ENCODE data around the gene VAV2.
A peak's percentile ranks its signal among the peaks of the same experiment; 100 is the strongest.

The VAV2 gene

DNA sequence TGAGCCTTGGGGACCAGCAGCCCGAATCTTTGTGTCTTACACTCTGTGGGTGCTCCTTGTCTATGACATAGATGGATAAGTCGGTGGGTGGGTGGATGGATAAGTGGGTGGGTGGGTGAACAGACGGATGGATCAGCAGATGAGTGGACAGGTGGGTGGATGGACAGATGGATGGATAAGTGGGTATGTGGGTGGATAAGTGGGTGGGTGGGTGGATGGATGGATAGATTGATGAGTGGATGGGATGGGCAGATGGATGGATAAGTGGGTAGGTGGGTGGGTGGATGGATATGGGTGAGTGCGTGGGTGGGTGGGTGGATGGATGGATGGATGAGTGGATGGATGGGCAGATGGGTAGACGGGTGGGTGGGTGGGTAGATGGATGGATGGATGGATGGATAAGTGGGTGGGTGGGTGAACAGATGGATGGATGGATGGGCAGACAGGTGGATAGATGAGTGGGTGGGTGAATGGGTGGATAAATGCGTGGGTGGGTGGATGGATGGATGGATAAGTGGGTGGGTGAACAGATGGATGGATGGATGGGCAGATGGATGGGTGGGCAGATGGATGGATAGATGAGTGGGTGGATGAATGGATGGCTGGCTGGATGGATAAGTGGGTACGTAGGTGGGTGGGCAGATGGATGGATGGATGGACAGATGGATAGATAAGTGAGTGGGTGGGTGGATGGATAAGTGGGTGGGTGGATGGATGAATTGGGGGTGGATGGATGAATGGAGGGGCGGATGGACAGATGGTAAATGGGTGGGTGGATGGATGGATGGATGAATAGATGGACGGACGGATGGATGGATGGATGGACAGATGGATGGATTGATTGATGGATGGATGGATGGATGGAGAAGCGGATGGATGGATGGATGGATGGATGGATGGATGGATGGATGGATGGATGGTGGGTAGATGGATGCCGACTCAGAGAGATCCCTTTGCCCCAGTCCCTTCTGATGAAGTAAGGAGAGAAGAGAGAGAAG is 121.2 kb downstream of the VAV2 start:
- no peak for DNase-seq

DNA sequence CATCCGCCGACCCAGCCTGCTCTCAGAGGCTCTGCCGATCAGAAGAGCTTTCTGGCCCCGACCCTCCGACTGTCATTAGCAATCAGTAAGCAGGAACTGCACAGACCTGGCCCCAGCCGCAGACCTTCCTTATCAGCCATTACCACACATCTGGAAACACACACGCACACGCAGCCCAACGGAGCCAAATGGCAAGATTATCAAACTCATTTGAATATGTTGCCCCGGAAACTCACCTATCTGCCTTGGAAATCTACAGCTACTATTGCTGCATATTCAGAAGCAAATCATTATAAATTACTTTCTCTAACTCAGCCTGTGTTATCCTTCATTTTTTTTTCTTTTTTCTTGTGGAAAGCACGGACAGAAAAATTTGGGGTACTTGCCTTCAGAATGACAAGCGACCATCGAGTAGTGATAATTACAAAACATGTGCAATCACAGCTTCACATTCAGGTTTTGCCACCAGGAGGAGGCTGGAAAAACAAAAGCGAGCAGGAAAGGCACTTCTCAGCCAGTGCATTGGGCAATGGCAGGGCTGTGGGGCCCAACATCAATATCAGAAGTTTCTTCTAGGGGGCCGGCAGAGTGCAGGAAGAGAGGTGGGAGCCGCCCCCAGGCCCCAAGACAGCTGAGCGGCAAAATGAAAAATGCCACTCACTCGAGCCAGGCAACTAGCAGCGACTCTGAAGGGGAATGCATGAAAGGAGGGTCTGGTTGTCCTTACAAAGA is 122.3 kb downstream of the VAV2 start:
- DNase-seq, result peak; percentile 24 to 25

DNA sequence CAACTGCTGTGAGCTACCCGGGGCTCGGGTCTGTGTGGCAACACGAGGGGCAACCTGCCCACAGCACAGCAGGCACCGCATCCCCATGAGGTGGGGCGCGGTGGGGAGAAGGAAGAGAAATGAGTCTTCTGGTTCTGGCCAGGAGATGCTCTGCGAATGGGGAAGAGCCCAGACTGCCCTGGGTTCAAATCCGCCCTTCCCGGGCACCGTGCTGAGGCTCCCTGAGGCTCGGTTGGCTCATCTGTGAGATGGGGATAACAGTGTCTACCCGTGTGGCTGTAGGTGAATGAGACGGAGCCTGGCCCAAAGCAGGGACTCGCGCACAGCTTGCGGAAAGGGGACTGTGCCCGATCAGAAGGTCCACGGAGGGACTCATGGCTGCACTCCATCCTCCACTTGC is 123.9 kb downstream of the VAV2 start:
- DNase-seq, result no peak

DNA sequence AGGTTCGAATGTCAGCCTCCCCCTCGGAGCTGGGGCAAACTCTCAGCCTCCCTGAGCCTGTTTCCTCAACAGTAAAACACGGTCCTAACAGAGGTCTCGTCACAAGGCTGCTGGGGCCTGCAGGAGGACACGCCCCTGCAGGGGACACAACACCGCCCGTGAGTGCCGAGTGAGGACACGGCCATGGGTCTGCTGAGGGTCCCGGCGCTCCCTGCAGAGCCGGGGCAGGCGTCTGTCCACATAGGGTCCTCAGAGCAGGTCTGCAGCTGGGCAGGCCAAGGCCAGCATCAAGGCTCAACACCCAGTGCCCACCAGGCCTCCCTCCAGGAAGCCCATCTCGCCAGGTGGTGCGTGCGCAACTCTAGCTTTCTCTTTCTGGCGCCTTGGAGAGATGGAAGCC is 125.2 kb downstream of the VAV2 start:
- no peak for DNase-seq

DNA sequence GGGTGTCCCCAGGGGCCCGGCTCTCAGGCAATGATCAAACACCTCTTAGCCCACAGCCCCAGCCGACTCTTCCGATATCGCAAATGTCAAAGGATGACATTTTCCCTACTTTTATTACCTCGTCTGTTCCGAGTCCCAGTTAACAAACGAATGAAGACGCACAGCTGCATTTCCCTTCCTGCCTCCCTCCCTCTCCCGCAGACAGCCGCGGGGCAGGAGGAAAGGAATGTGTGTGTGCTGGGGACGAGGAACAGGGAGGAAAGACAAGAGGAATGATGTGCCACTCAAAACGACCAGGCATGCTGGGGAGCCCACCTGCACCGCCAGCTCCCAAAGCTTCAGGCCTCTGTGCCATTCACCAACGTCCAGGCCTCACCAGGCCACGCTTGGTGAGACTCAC is 128.1 kb downstream of the VAV2 start:
- no peak for DNase-seq

DNA sequence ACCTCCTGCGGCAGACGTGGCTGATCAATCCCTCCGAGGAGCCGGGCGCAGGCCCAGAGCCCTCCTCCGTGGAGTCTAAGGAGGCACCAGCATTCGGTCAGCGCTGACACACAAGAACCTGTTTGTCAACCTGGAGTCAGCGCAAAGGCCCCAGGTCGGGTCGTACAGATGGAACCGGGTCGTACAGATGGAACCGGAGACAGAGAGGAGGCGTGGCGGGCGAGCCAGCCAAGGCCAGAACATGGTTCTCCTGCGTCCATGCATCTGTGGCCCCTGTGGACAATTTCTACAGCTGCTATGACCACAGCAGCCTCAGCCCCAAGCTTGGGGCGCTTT is 128.9 kb downstream of the VAV2 start:
- no peak for DNase-seq

DNA sequence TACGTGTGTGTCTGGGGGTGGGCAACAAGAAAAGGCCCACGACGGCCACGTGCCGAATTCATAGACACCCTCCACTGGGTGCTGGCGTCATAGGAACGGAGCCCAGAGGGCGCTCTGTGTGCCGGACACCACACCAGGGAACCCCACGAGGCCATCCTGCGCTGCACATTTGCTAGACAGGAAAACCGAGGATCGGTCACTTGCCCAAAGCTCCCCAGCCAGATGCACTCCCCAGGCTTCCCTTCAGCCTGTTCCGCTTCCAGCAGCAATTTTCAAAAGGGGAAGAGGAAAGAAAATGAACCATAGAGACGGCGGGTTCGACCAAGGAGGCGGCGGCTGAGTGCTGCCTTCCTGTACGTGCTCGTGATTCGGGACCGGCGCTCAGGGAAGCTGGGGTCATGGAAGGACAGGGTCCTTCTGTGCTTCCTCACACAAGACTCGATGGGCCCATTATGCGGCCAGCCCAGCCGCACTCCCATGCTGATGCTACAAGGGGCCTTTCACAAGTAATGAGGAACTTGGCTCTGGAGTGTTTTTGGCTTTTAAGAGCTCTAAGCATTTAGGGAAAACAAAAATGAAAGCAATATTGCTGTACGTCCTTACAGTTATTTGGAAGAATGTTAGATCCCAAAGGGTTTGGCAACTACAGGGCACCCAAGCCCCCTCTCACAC is 129.4 kb downstream of the VAV2 start:
- DNase-seq, result no peak

DNA sequence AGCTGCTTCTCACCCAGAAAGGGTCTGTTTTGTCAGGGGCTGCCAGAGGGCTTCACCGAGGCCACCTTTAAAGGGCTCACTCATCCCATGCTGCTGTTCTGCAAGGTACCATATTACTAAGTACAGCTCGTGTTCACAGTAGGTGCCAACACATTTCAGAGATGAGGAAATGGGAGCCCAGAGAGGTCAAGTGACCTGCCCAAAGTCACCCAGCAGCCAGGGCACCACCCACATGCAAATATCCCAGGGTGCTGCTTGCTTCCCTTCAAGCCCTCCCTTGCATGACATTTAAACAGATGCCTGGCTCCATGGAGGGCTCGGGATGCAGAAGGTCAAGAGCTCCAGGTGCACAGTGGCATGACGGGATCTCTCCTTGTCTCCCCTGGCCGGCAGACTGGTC is 130.4 kb downstream of the VAV2 start:
- DNase-seq, result no peak

DNA sequence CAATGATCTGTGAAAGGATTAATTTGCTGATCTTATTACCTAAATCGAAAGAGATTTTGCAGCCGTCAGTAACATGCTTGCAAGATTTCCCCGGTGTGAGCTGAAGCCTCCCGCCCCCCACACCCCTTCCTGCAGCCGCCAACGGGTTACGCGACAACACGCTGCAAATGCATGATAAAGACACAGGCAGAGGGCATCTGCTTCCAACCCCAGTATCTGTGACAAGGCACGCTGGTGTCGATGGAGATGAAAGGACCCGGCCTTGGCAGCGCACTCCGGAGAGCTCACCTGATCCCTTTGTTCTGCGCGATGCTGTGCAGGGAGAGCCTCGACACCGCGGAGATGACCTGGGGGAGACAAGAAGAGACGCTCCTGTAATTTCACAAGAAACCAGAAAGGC is 131.0 kb downstream of the VAV2 start:
- DNase-seq, result no peak

DNA sequence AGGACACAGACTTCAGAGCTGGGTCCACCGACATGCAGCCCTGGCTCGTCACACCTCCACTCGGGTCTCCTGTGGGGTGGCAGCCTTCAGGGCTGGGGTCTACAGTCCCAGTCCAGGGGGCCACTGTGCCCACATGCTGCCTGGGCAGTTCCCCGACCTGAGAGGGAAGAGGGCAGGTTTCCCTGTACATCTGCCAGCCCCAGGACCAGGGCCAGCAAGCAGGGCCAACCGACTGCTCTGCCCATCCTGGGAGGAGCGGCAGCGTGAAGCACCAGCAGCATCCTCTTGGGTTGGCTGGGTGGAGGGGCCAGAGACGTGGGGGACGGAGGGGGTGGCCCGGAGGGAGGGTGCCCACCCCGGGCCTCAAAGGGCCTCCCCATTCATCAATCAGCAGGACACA is 133.4 kb downstream of the VAV2 start:
- DNase-seq, result no peak

DNA sequence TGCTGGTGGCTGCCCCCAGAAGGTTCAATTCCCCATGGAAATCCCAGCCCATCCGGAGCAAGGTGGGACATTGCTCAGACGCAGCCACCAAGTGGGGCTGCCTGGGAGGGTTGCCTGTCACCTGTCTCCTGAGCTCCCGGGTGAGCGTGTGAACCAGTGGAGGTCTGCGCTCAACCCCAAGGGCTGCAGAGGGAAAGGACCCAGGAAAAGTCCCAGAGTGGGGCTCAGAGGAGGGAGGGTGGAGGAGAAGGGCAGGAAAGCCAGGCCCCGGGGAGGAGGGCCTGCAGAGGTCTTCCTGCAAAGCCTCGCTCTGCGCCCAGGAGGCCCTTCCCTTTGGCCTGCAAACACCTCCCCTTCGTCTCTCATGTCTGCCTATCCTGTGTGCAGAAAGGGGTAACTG is 134.5 kb downstream of the VAV2 start:
- no peak for DNase-seq

DNA sequence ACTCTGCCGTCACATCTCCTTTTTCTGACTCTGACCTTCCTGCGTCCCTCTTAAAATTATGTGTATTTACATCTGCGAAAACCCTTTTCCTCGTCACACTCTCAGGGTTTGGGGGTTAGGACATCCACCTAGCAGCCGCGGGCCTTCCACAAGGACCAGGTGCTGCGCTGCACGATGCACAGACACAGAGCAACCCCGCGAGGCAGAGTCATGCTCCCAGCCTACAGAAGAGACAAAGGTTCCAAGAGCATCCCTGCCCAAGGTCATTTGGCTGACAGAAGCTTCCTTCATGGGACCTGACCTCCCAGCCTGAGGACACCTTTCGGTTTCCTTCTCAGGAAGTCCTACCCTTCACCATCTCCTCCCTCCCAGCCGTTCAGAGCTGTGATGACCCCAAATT is 135.3 kb downstream of the VAV2 start:
- no peak for DNase-seq

DNA sequence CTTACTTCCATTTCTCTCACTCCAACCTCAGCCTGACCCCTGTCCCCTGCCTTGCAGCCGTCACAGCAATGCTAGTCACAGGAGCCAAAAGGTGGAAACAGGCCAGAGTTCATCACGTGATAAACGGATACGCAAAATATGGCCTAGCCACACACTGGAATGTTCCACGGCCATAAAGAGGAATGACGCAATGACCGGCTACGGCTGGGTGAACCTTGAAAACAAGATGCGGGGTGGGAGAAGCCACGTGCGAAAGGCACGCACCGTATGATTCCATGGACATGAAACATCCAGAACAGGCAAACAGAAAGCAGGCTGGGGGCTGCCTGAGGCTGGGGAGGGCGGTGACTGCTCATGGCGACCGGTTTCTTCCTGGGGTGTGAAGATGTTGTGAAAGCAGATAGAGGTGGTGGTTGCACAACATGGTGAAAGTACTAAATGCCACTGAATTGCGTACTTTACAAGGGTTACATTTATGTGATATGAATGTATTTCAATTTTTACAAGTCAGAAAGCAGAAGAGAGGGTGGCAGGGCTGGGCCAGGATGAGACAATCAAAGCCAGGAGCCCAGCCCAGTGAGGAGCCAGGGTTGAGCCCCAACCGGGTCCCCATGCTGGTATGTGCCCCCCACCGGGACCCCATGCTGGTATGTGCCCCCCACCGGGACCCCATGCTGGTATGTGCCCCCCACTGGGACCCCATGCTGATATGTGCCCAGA is 136.2 kb downstream of the VAV2 start:
- DNase-seq, result no peak

DNA sequence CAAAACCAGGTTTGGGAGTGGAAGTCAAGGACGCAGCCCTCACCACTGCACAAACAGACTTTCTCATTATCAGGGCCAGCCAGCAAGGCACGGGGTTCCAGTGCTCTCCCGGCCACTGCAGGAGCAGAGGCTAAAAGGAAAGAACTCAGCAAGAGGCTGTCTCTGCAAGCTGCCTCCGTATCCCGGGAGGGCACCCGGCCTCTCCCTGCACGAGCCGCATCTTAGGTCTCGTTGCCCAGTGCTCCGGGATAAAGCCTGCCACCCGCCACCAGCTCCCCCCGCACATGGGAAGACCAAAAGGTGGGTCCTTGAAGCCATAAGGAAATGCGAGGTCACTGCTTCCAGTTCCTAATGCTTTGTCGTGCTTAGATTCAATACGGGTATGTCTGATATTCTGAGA is 136.8 kb downstream of the VAV2 start:
- no peak for DNase-seq

DNA sequence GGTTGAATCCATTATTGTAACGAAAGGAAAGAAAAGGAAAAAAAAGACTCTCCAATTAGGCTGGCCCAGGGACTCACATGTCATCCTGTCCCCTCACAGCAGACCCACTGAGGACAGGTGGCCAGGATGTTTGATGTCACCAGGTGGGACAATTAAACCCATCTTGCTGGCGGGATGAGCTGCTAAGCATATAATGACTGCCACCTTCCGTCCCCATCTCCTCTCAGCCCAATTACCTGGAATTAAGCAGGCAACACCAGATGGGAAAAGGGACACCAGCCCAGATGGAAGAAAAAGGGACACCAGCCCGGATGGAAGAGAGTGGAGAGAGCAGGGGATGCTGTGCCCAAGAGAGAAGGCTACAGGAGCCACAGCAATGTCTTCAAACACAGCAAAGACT is 137.4 kb downstream of the VAV2 start:
- DNase-seq, result no peak

DNA sequence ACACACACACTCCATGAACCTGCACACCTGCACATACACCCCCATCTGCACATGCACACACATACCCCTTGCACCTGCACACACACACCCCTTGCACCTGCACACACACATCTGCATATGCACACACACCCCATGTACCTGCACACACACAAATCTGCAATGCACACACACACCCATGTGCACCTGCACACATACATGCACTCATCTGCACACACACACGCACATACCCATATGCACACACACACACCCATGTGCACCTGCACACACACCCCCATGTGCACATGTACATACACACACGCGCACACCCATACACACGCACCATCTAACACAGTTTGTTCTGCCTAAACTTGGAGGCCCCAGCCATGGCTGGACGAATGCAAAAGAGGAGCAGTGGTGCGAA is 138.1 kb downstream of the VAV2 start:
- DNase-seq, result no peak

DNA sequence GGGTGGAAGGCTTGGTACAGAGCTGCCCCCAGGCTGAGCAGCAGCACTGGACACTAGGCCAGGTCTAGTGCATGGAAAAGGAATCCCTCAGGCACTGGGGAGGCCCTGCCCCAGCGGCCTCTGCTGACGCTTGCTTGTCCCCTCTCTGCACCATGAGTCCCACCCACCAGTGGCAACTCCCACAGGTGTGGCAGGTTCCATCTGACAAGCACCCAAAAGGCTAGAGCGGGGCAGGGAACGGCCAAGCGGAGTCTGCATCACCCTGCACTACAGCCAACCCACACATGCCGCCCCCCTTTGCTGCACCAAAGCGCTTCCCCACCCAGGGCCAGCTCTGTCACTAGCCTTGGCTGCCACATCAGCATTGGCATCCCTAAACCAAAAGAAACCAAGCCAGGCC is 138.8 kb downstream of the VAV2 start:
- DNase-seq, result no peak

DNA sequence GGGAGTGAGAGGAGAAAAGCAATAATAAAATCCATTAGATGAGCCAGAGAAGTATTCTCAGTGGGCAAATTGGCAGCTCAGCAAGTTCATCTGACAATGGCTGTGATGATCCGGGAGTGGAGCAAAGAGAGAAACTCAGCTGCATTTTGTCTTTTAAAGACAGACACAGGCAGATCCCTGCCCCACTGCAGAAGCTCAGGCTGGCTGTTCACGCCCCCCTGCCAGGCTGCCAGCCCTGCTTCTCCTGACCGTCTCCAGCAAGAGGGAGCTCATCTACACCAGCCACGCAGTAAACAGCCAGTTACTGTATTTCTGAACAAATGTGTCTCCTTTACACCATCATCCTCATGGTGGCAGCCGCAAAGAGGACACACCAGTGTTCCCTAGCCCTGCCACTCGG is 139.7 kb downstream of the VAV2 start:
- no peak for DNase-seq

DNA sequence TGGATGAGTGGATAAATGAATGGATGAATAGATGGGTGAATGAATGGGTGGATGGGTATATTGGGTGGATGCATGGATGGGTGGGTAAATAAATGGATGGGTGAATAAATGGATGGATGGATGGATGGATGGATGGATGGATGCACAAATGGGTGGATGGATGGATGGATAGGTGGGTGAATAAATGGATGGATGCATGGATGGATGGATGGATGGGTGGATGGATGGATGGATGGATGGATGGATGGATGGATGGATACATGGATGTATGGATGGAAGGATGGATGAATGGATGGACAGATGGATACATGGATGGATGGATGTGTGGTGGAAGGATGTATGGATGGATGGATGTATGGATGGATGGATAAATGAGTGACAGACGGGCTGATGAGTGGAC is 140.4 kb downstream of the VAV2 start:
- no peak for DNase-seq

DNA sequence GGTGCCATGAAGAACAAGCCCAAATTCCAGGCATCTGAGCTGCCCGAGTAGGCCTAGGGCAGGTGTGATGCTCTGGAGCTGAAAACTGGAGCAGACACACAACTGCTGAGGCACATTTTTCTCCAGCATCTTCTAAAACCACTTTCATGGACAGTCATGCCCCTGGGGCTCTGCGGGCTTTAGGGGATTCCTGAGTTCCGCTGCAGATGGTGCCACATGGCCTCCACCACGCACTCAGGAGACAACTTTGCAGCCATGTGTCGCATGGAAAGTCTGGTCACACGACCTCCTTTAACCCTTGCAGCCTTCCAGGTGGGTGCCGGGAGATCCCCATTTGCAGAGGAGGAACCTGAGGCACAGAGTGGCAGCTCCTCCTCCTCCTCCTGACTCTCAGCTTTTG is 141.2 kb downstream of the VAV2 start:
- DNase-seq, result no peak

DNA sequence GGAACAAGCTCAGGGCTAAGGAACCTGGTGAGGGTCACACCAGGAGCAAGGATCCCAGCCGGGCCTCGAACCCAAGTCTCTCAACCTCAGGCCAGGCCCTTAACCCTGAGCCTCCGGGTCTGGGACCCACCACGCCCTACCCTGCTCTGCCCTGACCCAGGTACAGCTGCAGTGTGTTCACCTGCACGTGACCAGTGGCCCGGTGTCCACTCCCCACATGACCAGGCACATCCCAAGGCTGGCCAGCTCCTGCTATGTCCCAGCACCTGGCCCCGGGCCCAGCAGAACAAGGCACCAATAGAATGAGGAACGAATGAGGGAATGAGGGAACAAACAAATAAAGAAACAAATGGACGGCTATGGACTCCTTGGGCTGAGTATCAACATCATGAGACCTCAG is 142.0 kb downstream of the VAV2 start:
- no peak for DNase-seq

DNA sequence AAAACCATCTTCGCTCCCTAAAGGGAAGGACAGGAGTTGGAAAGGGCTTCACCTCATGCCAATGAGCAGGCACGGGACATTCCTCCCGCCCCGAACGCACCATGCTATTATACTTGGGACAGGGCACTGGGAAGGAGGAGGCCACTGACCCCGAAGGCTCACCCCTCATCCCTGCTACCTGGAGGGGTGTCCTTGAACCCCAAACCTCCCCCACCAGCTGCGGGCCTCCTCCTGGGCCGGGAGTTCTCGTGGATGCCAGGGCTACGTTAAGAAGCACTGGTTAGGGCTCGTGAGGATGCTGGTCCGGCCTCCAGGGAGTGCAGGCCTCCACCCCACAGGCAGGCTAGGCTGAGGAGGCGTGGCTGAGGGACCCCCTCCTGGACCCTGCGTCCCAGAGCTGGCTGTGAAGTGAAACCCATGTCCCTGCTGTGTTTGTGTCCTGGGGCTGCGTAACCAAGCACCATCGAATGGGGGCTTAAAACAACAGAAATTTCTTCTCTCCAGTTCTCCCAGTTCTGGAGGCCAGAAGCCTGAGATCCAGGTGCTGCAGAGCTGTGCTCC is 142.9 kb downstream of the VAV2 start:
- no peak for DNase-seq
